Fibroblast of lung (primary cell): ENCODE measurements around the gene INPP1. TPM values are rescaled to one million over a fixed set of nuclear protein-coding genes. Genes with fewer than 3 reads are reported as not detected.

ENCODE experiments used
- DNase-seq, 2 donors: peaks; one replicate each; pipeline versions ENCODE4 v3.0.0 to v3.0.0-alpha.2; 2010; ENCODE audit warnings: low read depth in 2 of 2
- H2AFZ ChIP-seq: 2 replicates; pipeline ENCODE4 v1.5.1; 2012; ENCODE audit warnings: low read length, control low read depth, inconsistent platforms
- H3K27ac ChIP-seq: 2 replicates; pipeline ENCODE4 v1.5.1; 2011; ENCODE audit warnings: low read length, control low read depth; ENCODE audit not compliant: insufficient read depth
- H3K27me3 ChIP-seq: 2 replicates; pipeline ENCODE4 v1.5.1; 2011; ENCODE audit warnings: mild to moderate bottlenecking, low read length; ENCODE audit not compliant: control insufficient read depth, insufficient read depth
- H3K36me3 ChIP-seq: 2 replicates; pipeline ENCODE4 v1.5.1; 2011; ENCODE audit warnings: low read length; ENCODE audit not compliant: control insufficient read depth, insufficient read depth
- H3K4me1 ChIP-seq: 2 replicates; pipeline ENCODE4 v1.5.1; 2011; ENCODE audit warnings: low read length; ENCODE audit not compliant: control insufficient read depth, insufficient read depth; ENCODE audit errors: extremely low read depth
- H3K4me2 ChIP-seq: 2 replicates; pipeline ENCODE4 v1.5.1; 2011; ENCODE audit warnings: low read length, control low read depth; ENCODE audit not compliant: insufficient read depth; ENCODE audit errors: extremely low read depth
- H3K4me3 ChIP-seq, 4 experiments: fragments of 200-600 bp in 1 of 4; sonication (generic) in 1 of 4; replicated peaks in 1 of 4; 2 replicates each; pipeline ENCODE4 v1.5.1; 2011 to 2016; ENCODE audit warnings: low read length in 4 of 4, low read depth in 3 of 4, mild to moderate bottlenecking in 3 of 4, control low read depth in 2 of 4, inconsistent platforms in 1 of 4, mixed read lengths in 1 of 4; ENCODE audit not compliant: insufficient read depth in 1 of 4; ENCODE audit errors: control extremely low read depth in 1 of 4
- H3K79me2 ChIP-seq: 2 replicates; pipeline ENCODE4 v1.5.1; 2012; ENCODE audit warnings: mild to moderate bottlenecking, low read length, inconsistent platforms; ENCODE audit not compliant: control insufficient read depth, insufficient read depth
- H3K9ac ChIP-seq: 2 replicates; pipeline ENCODE4 v1.5.1; 2011; ENCODE audit warnings: mild to moderate bottlenecking, low read length, control low read depth; ENCODE audit not compliant: insufficient read depth
- H3K9me3 ChIP-seq: 2 replicates; pipeline ENCODE4 v1.5.1; 2012; ENCODE audit warnings: low read depth, low read length; ENCODE audit not compliant: control insufficient read depth, insufficient read depth
- H4K20me1 ChIP-seq: 2 replicates; pipeline ENCODE4 v1.5.1; 2011; ENCODE audit warnings: low read length; ENCODE audit not compliant: control insufficient read depth, insufficient read depth; ENCODE audit errors: extremely low read depth
- EZH2 ChIP-seq: IDR thresholded peaks from 2 replicates; pipeline ENCODE4 v1.5.1; 2012; ENCODE audit warnings: low read length, control low read depth, mild to moderate bottlenecking; ENCODE audit errors: missing control alignments
- polyA plus RNA-seq, 2 donors: library from polyadenylated mRNA; depleted of rRNA in 1 of 2; stranded (reverse) in 1 of 2; unstranded in 1 of 2; fragments of >200 nt; gene quantifications; 2 replicates each; pipeline ENCODE4 v1.2.1, GENCODE V29; 2011 to 2012; ENCODE audit warnings: missing spikeins in 1 of 2
- total RNA-seq: library from RNA; depleted of rRNA; stranded (reverse); fragments of >200 nt; gene quantifications from 2 replicates; pipeline ENCODE4 v1.2.1, GENCODE V29; 2014
- TF ChIP-seq, protein P1 (sequence below), 2 donors: IDR thresholded peaks in 1 of 2; conservative IDR thresholded peaks in 1 of 2; 1 replicate in 1 of 2; 2 replicates in 1 of 2; pipeline ENCODE4 v1.5.1; 2011 to 2012; ENCODE audit warnings: low read length in 2 of 2, control low read depth in 1 of 2, inconsistent platforms in 1 of 2, low read depth in 1 of 2, mild to moderate bottlenecking in 1 of 2

The INPP1 gene
- total and polyA plus RNA-seq, 2 donors (not counting 1 experiment from before 2014, with no cell fraction given): 14.0 to 16.4 TPM

DNA sequence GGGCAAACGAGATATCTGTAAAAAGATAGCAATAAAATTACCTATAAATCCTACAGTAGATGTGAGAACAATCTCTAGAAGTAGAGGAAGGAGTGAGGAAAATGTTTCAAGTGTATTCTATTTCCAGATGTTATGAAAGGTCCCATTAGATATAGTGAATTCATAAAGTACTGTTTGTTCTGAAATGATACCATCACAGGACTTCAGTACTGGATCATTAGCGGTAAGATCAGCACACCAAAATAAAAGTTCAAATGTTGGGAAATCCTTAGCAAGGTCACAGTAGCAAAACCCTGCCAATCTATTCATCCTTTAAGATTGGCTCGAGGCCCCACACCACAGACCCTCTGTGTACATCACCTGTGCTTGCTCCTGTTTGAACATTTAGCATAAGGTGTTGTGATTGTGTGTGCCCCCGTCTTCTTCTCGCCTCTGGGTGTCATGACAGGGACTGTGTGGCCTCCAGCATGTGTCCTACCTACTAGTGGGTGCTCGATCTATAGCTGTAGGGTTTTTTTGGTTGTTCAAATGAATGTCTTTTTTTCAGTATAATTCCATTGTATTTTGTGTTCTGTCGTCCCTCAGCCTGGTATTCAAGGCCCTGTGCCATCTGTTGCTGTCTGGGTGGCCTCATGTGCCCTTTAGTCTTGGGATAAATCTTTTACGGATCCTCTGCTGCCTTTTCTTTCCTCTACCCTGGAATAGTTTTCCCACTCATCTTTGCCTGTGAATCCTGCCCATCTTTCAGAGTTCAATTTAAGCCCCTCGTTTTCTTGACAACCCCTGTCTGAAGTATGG lies 73.9 kb downstream of the INPP1 start:
- Histone ChIP-seq H2AFZ (no peak overlapping the region), H4K20me1 (no peaks in the 10 kb centered on the region), H3K4me2 (no peak overlapping the region), H3K79me2 (no peaks in the 10 kb centered on the region), H3K9ac (no peak overlapping the region), H3K36me3 (no peaks in the 10 kb centered on the region), H3K27ac (no peak overlapping the region), H3K27me3 (no peaks in the 10 kb centered on the region), H3K4me1 (no peaks in the 10 kb centered on the region), H3K4me3 (no peak overlapping the region), H3K9me3 (no peaks in the 10 kb centered on the region)
- DNase-seq: no peak
- TF ChIP-seq, protein P1, sequence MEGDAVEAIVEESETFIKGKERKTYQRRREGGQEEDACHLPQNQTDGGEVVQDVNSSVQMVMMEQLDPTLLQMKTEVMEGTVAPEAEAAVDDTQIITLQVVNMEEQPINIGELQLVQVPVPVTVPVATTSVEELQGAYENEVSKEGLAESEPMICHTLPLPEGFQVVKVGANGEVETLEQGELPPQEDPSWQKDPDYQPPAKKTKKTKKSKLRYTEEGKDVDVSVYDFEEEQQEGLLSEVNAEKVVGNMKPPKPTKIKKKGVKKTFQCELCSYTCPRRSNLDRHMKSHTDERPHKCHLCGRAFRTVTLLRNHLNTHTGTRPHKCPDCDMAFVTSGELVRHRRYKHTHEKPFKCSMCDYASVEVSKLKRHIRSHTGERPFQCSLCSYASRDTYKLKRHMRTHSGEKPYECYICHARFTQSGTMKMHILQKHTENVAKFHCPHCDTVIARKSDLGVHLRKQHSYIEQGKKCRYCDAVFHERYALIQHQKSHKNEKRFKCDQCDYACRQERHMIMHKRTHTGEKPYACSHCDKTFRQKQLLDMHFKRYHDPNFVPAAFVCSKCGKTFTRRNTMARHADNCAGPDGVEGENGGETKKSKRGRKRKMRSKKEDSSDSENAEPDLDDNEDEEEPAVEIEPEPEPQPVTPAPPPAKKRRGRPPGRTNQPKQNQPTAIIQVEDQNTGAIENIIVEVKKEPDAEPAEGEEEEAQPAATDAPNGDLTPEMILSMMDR (conservative IDR thresholded peaks at IDR 0.05 in 1 of 2, IDR thresholded peaks at IDR 0.05 in 1 of 2; ENCODE audit: low read depth in 1 of 2, low read length in 2 of 2): no peak
- TF ChIP-seq EZH2: no peak

DNA sequence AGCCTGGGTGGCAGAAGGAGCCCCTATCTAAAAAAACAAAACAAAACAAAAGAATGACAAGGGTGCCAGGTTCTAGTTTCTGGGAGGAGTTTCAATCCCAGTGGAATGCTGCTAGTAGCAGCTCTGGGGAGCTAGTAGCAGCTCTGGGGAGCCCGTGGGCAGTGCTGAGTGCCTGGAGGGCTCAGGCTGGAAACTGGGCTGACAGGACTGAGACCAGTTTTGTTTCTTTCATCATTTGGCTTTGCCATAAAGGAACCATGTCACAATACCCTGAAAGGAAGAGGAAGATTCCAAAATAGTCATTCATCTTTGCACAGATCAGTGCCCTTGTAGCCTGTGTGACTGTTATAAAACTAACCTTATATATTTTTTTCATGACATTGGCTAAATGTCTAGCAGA lies 75.3 kb downstream of the INPP1 start:
- no peak overlapping the region for H3K9ac ChIP-seq

DNA sequence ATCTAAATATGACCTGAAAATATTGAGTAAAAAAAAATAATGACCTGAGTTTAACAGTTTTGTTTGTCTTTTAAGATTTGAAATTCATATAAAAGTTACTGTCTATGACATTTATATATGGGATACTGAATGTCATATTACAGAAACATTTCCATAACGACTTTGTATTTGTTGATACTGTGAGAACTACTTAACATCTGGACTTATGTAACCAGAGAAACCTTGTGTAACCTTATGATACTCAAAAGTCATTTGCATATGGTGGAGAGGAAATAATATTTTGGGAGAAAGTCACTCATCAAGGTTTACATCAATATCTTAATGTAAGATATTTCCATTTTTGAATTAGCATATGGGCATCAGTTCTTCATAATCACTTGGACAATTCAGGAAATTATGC lies 77.4 kb downstream of the INPP1 start:
- Histone ChIP-seq H3K27me3 (no peaks in the 10 kb centered on the region), H4K20me1 (no peaks in the 10 kb centered on the region), H3K79me2 (no peaks in the 10 kb centered on the region), H3K9ac (no peak overlapping the region), H3K4me3 (no peak overlapping the region), H3K4me2 (no peak overlapping the region), H3K36me3 (no peaks in the 10 kb centered on the region), H3K9me3 (no peaks in the 10 kb centered on the region), H3K27ac (no peak overlapping the region), H2AFZ (no peak overlapping the region), H3K4me1 (no peaks in the 10 kb centered on the region)
- DNase-seq: no peak
- TF ChIP-seq, protein P1 (conservative IDR thresholded peaks at IDR 0.05 in 1 of 2, IDR thresholded peaks at IDR 0.05 in 1 of 2; ENCODE audit: low read depth in 1 of 2, low read length in 2 of 2): no peak
- TF ChIP-seq EZH2: no peak

More for the DNA sequence above, 75.3 kb downstream of the INPP1 start:
- no peaks in the 10 kb centered on the region for H3K27me3 ChIP-seq
- TF ChIP-seq, protein P1 (conservative IDR thresholded peaks at IDR 0.05 in 1 of 2, IDR thresholded peaks at IDR 0.05 in 1 of 2; ENCODE audit: low read depth in 1 of 2, low read length in 2 of 2): no peak
- no peak for TF ChIP-seq EZH2
- no peaks in the 10 kb centered on the region for H3K9me3 ChIP-seq
- H3K4me2 ChIP-seq: no peak overlapping the region
- no peaks in the 10 kb centered on the region for H4K20me1 ChIP-seq
- no peak for DNase-seq
- no peak overlapping the region for H3K4me3 ChIP-seq
- no peaks in the 10 kb centered on the region for H3K36me3 ChIP-seq
- no peak overlapping the region for H2AFZ ChIP-seq
- H3K79me2 ChIP-seq: no peaks in the 10 kb centered on the region
- no peaks in the 10 kb centered on the region for H3K4me1 ChIP-seq
- no peak overlapping the region for H3K27ac ChIP-seq

Other genes starting within 250 kb of the INPP1 start
- 16.2 and 19.2 TPM in 2 replicates for gene HIBCH, start 23.8 kb upstream of the INPP1 start, total RNA-seq
- 13.4 and 14.9 TPM in 2 replicates for gene HIBCH, start 23.8 kb upstream of the INPP1 start, polyA plus RNA-seq
- 15.2 and 31.4 TPM in 2 replicates for gene MFSD6, start 64.8 kb downstream of the INPP1 start, total RNA-seq
- gene MFSD6, start 64.8 kb downstream of the INPP1 start, polyA plus RNA-seq: 21.5 and 50.8 TPM in 2 replicates
- gene NEMP2, start 191.1 kb downstream of the INPP1 start, total RNA-seq: 6.3 and 6.4 TPM in 2 replicates
- 5.5 and 6.0 TPM in 2 replicates for gene NEMP2, start 191.1 kb downstream of the INPP1 start, polyA plus RNA-seq